MCF 10A (cell line): ENCODE results near the gene TXLNA. TPM values are rescaled to one million over a fixed set of nuclear protein-coding genes. Genes with fewer than 3 reads are reported as not detected.

Source experiments
- BruUV-seq: library from RNA; stranded (reverse); fragments of 400-500 nt; replicated peaks from 2 replicates; lab custom pipeline; 2021; lab: Mats Ljungman, UMichigan
- CTCF ChIA-PET: fragments of 300-600 bp; sonication (Branson Sonifier 250); formaldehyde crosslinking; extraction: SDS; loops from one replicate; lab custom pipeline; 2021; ENCODE audit warnings: antibody characterized with exemption, inconsistent platforms; lab: Yijun Ruan, JAX
- POLR2A ChIA-PET: fragments of 300-600, 350-650 bp; sonication (Branson Sonifier 250); formaldehyde crosslinking; extraction: SDS; loops from one replicate; lab custom pipeline; 2020; ENCODE audit warnings: antibody characterized with exemption, inconsistent platforms; lab: Yijun Ruan, JAX
- DNase-seq: peaks from one replicate; pipeline ENCODE4 v3.0.0-alpha.2; 2018; ENCODE audit not compliant: unreplicated experiment
- H3K27ac Mint-ChIP-seq: one replicate; pipeline ENCODE4 v1.8.0; 2022; ENCODE audit warnings: mild to moderate bottlenecking, low read depth, mixed read lengths; ENCODE audit not compliant: unreplicated experiment
- H3K27me3 Mint-ChIP-seq: one replicate; pipeline ENCODE4 v1.8.0; 2022; ENCODE audit warnings: mixed read lengths; ENCODE audit not compliant: insufficient read depth, unreplicated experiment
- H3K36me3 Mint-ChIP-seq: one replicate; pipeline ENCODE4 v1.8.0; 2022; ENCODE audit warnings: mild to moderate bottlenecking, moderate library complexity, mixed read lengths; ENCODE audit not compliant: insufficient read depth, unreplicated experiment
- H3K4me1 Mint-ChIP-seq: one replicate; pipeline ENCODE4 v1.8.0; 2022; ENCODE audit warnings: mixed read lengths; ENCODE audit not compliant: insufficient read depth, unreplicated experiment
- H3K4me3 Mint-ChIP-seq: one replicate; pipeline ENCODE4 v1.8.0; 2022; ENCODE audit warnings: mild to moderate bottlenecking, moderate library complexity, mixed read lengths; ENCODE audit not compliant: unreplicated experiment
- H3K9me3 Mint-ChIP-seq: one replicate; pipeline ENCODE4 v1.8.0; 2022; ENCODE audit warnings: mixed read lengths; ENCODE audit not compliant: unreplicated experiment
- CTCF ChIP-seq: fragments of 200-600 bp; IDR thresholded peaks from one replicate; pipeline ENCODE4 v1.8.0; 2022; ENCODE audit warnings: antibody characterized with exemption, mild to moderate bottlenecking; ENCODE audit not compliant: unreplicated experiment
- intact Hi-C: fragments of 100-400 bp; cut with micrococcal nuclease; formaldehyde crosslinking; loops from 2 replicates; pipeline ENCODE4 v1.14.1; 2022
- total RNA-seq: library from RNA; stranded (reverse); gene quantifications from 2 replicates; pipeline ENCODE4 v1.2.3, GENCODE V29; 2022

Gene TXLNA
- total RNA-seq, 1 experiment from 2014 or later = 64.8 TPM

- Mint-ChIP-seq H3K27ac (peak within 1 kb of the TSS; percentile 27), H3K36me3 (peaks cover 36% of the 10 kb centered on the region), H3K4me1 (peaks cover 12% of the 10 kb centered on the region), H3K9me3 (no peaks in the 10 kb centered on the region), H3K4me3 (peak within 1 kb of the TSS; percentile 71), H3K27me3 (no peaks in the 10 kb centered on the region)
- intact Hi-C loops = no loop called here
- ChIA-PET POLR2A (interaction anchor here (0.6 to 2.5 kb wide), 7 partner anchors 9 to 251 kb away, joined by 3 to 9 read pairs (median 3); partner anchors contain the start of genes BSDC1 and DCDC2B), CTCF (interaction anchor here (0.6 to 1.5 kb wide), 2 partner anchors 15 to 1017 kb away, joined by 3 to 4 read pairs; no protein-coding TSS in a partner anchor)
- TF ChIP-seq CTCF = no peak
- no TSS peak for BruUV-seq
- peak; percentile 66 for DNase-seq
These were observed 20.9 kb downstream of the TXLNA start, which contains the start of gene CCDC28B for GRCh38 chr1:32200226-32201010. Gene CCDC28B, plus strand, starts transcription at chr1:32200595. Its CDS starts 1,341 bp downstream, at chr1:32201936.

- no peak for TF ChIP-seq CTCF
- intact Hi-C loops = no loop called here
- H3K27ac Mint-ChIP-seq = no peak overlapping the region
- POLR2A ChIA-PET = interaction anchor here (0.7 to 1.2 kb wide), 5 partner anchors 8 to 434 kb away, joined by 3 to 4 read pairs (median 3); partner anchors contain the start of genes BSDC1 and DCDC2B
- H3K4me3 Mint-ChIP-seq = peak overlapping the region; percentile 71
- CTCF ChIA-PET = interaction anchor here (0.6 to 1.5 kb wide), 2 partner anchors 14 to 1018 kb away, joined by 3 to 4 read pairs; no protein-coding TSS in a partner anchor
- no peaks in the 10 kb centered on the region for H3K9me3 Mint-ChIP-seq
- H3K4me1 Mint-ChIP-seq = peaks cover 18% of the 10 kb centered on the region
- no peaks in the 10 kb centered on the region for H3K27me3 Mint-ChIP-seq
- no TSS peak for BruUV-seq
- peaks cover 31% of the 10 kb centered on the region for H3K36me3 Mint-ChIP-seq
- no peak for DNase-seq
These were observed 21.8 kb downstream of the TXLNA start for GRCh38 chr1:32201011-32201855.

- no TSS peak for BruUV-seq
- peak overlapping the region; percentile 95 for H3K27ac Mint-ChIP-seq
- H3K36me3 Mint-ChIP-seq = peaks cover 23% of the 10 kb centered on the region
- no peaks in the 10 kb centered on the region for H3K9me3 Mint-ChIP-seq
- intact Hi-C loops = no loop called here
- peak overlapping the region; percentile 78 for H3K4me3 Mint-ChIP-seq
- no peak for DNase-seq
- POLR2A ChIA-PET = interaction anchor here (0.6 to 3.0 kb wide), 10 partner anchors 7 to 190 kb away, joined by 3 to 19 read pairs (median 5); partner anchors contain the start of gene KPNA6
- CTCF ChIA-PET = interaction anchor here (0.5 to 2.3 kb wide), 3 partner anchors 9 to 23 kb away, joined by 4 to 12 read pairs (median 5); no protein-coding TSS in a partner anchor
- no peak for TF ChIP-seq CTCF
- H3K4me1 Mint-ChIP-seq = peaks cover 20% of the 10 kb centered on the region
- no peaks in the 10 kb centered on the region for H3K27me3 Mint-ChIP-seq
These were observed 25.5 kb downstream of the TXLNA start for GRCh38 chr1:32204943-32205361.
